OCI-LY7 (cell line): ENCODE data around the gene IQGAP1.

Experiments used
- EZH2phosphoT487 ChIP-seq: fragments of 200-600 bp; sonication (generic); IDR thresholded peaks from 2 replicates; pipeline ENCODE4 v1.6.1; 2018; ENCODE audit warnings: low read depth, borderline replicate concordance, mild to moderate bottlenecking, mixed run types, antibody characterized with exemption, low read length, moderate library complexity, mixed read lengths
- TF ChIP-seq, protein P1 (sequence below): fragments of 200-600 bp; sonication (generic); conservative IDR thresholded peaks from 2 replicates; pipeline ENCODE4 v1.5.1; 2014; ENCODE audit warnings: mild to moderate bottlenecking, antibody characterized with exemption, low read length, moderate library complexity, mixed read lengths

DNA sequence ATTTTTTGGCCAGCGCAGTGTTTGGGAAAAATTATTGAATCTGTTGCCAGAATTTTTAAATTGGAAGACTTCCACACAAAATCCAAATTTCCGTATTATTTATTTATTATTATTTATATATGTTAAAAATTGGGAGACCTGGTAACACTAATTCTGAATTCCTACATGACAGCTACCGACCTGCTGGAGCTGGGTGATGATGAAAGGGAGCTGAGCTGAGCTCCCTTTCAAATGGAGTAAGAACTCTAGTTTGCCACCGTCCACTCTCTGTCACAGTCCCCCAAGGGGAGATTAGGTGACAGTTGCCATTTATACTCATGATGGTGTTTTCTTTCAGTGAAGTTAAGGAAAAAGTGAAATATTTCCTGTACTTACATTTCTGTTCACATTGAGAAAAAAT is 143.1 kb downstream of the IQGAP1 start:
- TF ChIP-seq, protein P1, sequence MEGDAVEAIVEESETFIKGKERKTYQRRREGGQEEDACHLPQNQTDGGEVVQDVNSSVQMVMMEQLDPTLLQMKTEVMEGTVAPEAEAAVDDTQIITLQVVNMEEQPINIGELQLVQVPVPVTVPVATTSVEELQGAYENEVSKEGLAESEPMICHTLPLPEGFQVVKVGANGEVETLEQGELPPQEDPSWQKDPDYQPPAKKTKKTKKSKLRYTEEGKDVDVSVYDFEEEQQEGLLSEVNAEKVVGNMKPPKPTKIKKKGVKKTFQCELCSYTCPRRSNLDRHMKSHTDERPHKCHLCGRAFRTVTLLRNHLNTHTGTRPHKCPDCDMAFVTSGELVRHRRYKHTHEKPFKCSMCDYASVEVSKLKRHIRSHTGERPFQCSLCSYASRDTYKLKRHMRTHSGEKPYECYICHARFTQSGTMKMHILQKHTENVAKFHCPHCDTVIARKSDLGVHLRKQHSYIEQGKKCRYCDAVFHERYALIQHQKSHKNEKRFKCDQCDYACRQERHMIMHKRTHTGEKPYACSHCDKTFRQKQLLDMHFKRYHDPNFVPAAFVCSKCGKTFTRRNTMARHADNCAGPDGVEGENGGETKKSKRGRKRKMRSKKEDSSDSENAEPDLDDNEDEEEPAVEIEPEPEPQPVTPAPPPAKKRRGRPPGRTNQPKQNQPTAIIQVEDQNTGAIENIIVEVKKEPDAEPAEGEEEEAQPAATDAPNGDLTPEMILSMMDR = no peak
- TF ChIP-seq EZH2phosphoT487 = no peak
